RWPE1 (cell line): ENCODE results near the gene CAPN12.
A peak's percentile ranks its signal among the peaks of the same experiment; 100 is the strongest.

ENCODE experiments used
- CTCF ChIA-PET: fragments of 350-600 bp; sonication (Branson Sonifier 250); formaldehyde crosslinking; extraction: SDS; loops from one replicate; lab custom pipeline; 2021; lab: Yijun Ruan, JAX
- POLR2A ChIA-PET: fragments of 400-600 bp; formaldehyde crosslinking; extraction: SDS; loops from one replicate; lab custom pipeline; 2020; ENCODE audit warnings: antibody characterized with exemption; ENCODE audit not compliant: low non-redundant PET; lab: Yijun Ruan, JAX
- DNase-seq: peaks from one replicate; pipeline ENCODE4 v3.0.0; 2012; ENCODE audit warnings: low spot score
- H3K27ac ChIP-seq: fragments of 450-650 bp; 2 replicates; pipeline ENCODE4 v1.5.1; 2017
- TF ChIP-seq, protein P1 (sequence below): fragments of 450-650 bp; conservative IDR thresholded peaks from 2 replicates; pipeline ENCODE4 v1.5.1; 2017; ENCODE audit warnings: low read depth, mild to moderate bottlenecking

Gene CAPN12

GRCh38 chr19:38740932-38741331 is 3.3 kb downstream of the CAPN12 start:
- DNase-seq, result no peak
- TF ChIP-seq, protein P1, sequence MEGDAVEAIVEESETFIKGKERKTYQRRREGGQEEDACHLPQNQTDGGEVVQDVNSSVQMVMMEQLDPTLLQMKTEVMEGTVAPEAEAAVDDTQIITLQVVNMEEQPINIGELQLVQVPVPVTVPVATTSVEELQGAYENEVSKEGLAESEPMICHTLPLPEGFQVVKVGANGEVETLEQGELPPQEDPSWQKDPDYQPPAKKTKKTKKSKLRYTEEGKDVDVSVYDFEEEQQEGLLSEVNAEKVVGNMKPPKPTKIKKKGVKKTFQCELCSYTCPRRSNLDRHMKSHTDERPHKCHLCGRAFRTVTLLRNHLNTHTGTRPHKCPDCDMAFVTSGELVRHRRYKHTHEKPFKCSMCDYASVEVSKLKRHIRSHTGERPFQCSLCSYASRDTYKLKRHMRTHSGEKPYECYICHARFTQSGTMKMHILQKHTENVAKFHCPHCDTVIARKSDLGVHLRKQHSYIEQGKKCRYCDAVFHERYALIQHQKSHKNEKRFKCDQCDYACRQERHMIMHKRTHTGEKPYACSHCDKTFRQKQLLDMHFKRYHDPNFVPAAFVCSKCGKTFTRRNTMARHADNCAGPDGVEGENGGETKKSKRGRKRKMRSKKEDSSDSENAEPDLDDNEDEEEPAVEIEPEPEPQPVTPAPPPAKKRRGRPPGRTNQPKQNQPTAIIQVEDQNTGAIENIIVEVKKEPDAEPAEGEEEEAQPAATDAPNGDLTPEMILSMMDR, result no peak
- POLR2A ChIA-PET, result no interaction called here
- CTCF ChIA-PET, result no interaction called here
- peak overlapping the region; percentile 61 for H3K27ac ChIP-seq

GRCh38 chr19:38740257-38740592 is 4.0 kb downstream of the CAPN12 start:
- no peak for DNase-seq
- peak overlapping the region; percentile 61 for H3K27ac ChIP-seq
- TF ChIP-seq, protein P1, result no peak
- ChIA-PET POLR2A (no interaction called here), CTCF (no interaction called here)

- ChIA-PET POLR2A (no interaction called here), CTCF (no interaction called here)
- DNase-seq, result no peak
- H3K27ac ChIP-seq, result peak overlapping the region; percentile 61
- TF ChIP-seq, protein P1, result no peak
Measured at GRCh38 chr19:38739440-38740256, 4.6 kb downstream of the CAPN12 start.

- CTCF ChIA-PET, result no interaction called here
- POLR2A ChIA-PET, result no interaction called here
- TF ChIP-seq, protein P1, result no peak
- no peak overlapping the region for H3K27ac ChIP-seq
- DNase-seq, result no peak
Measured at GRCh38 chr19:38737921-38738737, 6.1 kb downstream of the CAPN12 start.

GRCh38 chr19:38737281-38737865 is 6.9 kb downstream of the CAPN12 start:
- TF ChIP-seq, protein P1, result no peak
- CTCF ChIA-PET, result interaction anchor here (0.6 kb wide), 1 partner anchor 8 kb away, joined by 3 read pairs; no protein-coding TSS in a partner anchor
- POLR2A ChIA-PET, result no interaction called here
- no peak overlapping the region for H3K27ac ChIP-seq
- DNase-seq, result no peak
